HFFc6 (cell line): ENCODE measurements around the gene UNC5C. TPM values are rescaled to one million over a fixed set of nuclear protein-coding genes. Genes with fewer than 3 reads are reported as not detected.

ENCODE experiments used
- DNase-seq: peaks from one replicate; pipeline ENCODE4 v3.0.0-alpha.2; 2018
- H3K27ac Mint-ChIP-seq: 2 replicates; pipeline ENCODE4 v1.8.0; 2020; ENCODE audit warnings: mild to moderate bottlenecking, mixed read lengths
- H3K27me3 Mint-ChIP-seq: 2 replicates; pipeline ENCODE4 v1.8.0; 2021; ENCODE audit warnings: mild to moderate bottlenecking, moderate library complexity, mixed read lengths; ENCODE audit not compliant: insufficient read depth
- H3K36me3 Mint-ChIP-seq: 2 replicates; pipeline ENCODE4 v1.8.0; 2021; ENCODE audit warnings: low read depth, mixed read lengths
- H3K4me1 Mint-ChIP-seq: 2 replicates; pipeline ENCODE4 v1.8.0; 2020; ENCODE audit warnings: low read depth, mixed read lengths
- H3K4me3 Mint-ChIP-seq: 2 replicates; pipeline ENCODE4 v1.8.0; 2020; ENCODE audit warnings: mild to moderate bottlenecking, moderate library complexity, mixed read lengths
- H3K9me3 Mint-ChIP-seq: 2 replicates; pipeline ENCODE4 v1.8.0; 2020; ENCODE audit warnings: mild to moderate bottlenecking, mixed read lengths
- CTCF ChIP-seq: fragments of 200-600 bp; sonication (generic); IDR thresholded peaks from 2 replicates; pipeline ENCODE4 v1.5.0; 2021; ENCODE audit warnings: antibody characterized with exemption, mild to moderate bottlenecking
- total RNA-seq, 6 experiments: library from RNA; stranded (reverse); fragmentation: NEBNext Ultra II Directional; extraction: Animal tissue kit (Norgen Biotek cat#: 25700); gene quantifications; 2 replicates in 1 of 6; 3 replicates in 5 of 6; pipeline ENCODE4 v1.2.3, GENCODE V29; 2021

UNC5C gene
- total RNA-seq, 6 experiments from 2014 or later = not detected

GRCh38 chr4:95363966-95364365, 184.8 kb downstream of the UNC5C start:
- H3K27ac Mint-ChIP-seq = no peak overlapping the region
- no peaks in the 10 kb centered on the region for H3K4me1 Mint-ChIP-seq
- DNase-seq = no peak
- H3K9me3 Mint-ChIP-seq = no peaks in the 10 kb centered on the region
- no peaks in the 10 kb centered on the region for H3K27me3 Mint-ChIP-seq
- no peak overlapping the region for H3K4me3 Mint-ChIP-seq
- TF ChIP-seq CTCF = no peak
- H3K36me3 Mint-ChIP-seq = no peaks in the 10 kb centered on the region

GRCh38 chr4:95363559-95363925, 185.2 kb downstream of the UNC5C start:
- Mint-ChIP-seq H3K27me3 (no peaks in the 10 kb centered on the region), H3K27ac (no peak overlapping the region), H3K4me1 (no peaks in the 10 kb centered on the region), H3K4me3 (no peak overlapping the region), H3K9me3 (peaks cover 1% of the 10 kb centered on the region; the same call in 1 of the 2 replicates), H3K36me3 (no peaks in the 10 kb centered on the region)
- no peak for DNase-seq
- no peak for TF ChIP-seq CTCF

GRCh38 chr4:95362906-95363558, 185.7 kb downstream of the UNC5C start:
- H3K4me3 Mint-ChIP-seq = no peak overlapping the region
- TF ChIP-seq CTCF = no peak
- H3K27ac Mint-ChIP-seq = no peak overlapping the region
- no peak for DNase-seq
- H3K27me3 Mint-ChIP-seq = no peaks in the 10 kb centered on the region
- no peaks in the 10 kb centered on the region for H3K36me3 Mint-ChIP-seq
- peaks cover 6% of the 10 kb centered on the region; the same call in 1 of the 2 replicates for H3K9me3 Mint-ChIP-seq
- no peaks in the 10 kb centered on the region for H3K4me1 Mint-ChIP-seq

- no peaks in the 10 kb centered on the region for H3K27me3 Mint-ChIP-seq
- no peaks in the 10 kb centered on the region for H3K4me1 Mint-ChIP-seq
- no peak for TF ChIP-seq CTCF
- H3K9me3 Mint-ChIP-seq = peaks cover 6% of the 10 kb centered on the region; the same call in 1 of the 2 replicates
- no peaks in the 10 kb centered on the region for H3K36me3 Mint-ChIP-seq
- DNase-seq = no peak
- H3K4me3 Mint-ChIP-seq = no peak overlapping the region
- no peak overlapping the region for H3K27ac Mint-ChIP-seq
These were observed 186.7 kb downstream of the UNC5C start for GRCh38 chr4:95362066-95362465.

- Mint-ChIP-seq H3K4me1 (no peaks in the 10 kb centered on the region), H3K27me3 (no peaks in the 10 kb centered on the region), H3K9me3 (peaks cover 9% of the 10 kb centered on the region), H3K27ac (no peak overlapping the region), H3K4me3 (no peak overlapping the region), H3K36me3 (no peaks in the 10 kb centered on the region)
- DNase-seq = no peak
- TF ChIP-seq CTCF = no peak
These were observed 187.1 kb downstream of the UNC5C start for GRCh38 chr4:95361696-95361965.
